ENCODE results near the gene UBR3.

The UBR3 gene

DNA sequence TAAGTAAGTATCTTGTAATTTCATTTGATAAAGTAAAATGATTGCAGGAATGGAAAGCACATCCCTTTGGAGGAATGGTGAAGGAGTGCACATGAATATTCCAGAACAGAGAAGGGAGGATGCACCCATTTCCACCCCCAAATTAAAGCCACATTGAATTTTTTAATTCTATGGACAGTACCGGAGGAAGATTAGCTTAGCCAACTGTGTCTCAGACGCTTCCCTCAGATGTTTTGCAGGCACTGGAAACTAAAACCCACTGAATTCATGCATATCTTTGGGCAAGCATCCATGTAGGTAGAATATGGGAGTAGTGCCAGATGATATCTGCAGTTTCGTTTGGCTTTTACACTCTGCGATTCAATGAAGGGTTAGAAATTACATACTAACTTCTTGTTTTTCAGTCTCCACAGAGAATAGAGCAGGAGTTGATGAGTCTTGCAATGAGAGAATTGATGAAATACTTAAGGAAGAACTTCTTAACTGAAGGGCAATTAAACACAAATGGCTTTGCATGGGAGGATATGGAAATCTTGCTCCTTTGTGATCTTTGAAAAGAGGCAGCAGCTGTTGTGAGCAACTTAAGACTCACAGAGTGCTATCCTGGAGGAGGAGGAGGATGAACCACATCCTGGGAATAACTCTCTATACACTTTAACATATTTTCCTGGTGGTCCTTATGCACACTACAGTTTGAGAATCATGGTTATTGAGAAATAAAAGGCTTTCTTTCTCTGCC lies 279.0 kb downstream of the UBR3 start (continued):
- TF ChIP-seq, protein P1, sequence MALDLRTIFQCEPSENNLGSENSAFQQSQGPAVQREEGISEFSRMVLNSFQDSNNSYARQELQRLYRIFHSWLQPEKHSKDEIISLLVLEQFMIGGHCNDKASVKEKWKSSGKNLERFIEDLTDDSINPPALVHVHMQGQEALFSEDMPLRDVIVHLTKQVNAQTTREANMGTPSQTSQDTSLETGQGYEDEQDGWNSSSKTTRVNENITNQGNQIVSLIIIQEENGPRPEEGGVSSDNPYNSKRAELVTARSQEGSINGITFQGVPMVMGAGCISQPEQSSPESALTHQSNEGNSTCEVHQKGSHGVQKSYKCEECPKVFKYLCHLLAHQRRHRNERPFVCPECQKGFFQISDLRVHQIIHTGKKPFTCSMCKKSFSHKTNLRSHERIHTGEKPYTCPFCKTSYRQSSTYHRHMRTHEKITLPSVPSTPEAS (tag by site-specific recombination; IDR thresholded peaks at IDR 0.05) = no peak

DNA sequence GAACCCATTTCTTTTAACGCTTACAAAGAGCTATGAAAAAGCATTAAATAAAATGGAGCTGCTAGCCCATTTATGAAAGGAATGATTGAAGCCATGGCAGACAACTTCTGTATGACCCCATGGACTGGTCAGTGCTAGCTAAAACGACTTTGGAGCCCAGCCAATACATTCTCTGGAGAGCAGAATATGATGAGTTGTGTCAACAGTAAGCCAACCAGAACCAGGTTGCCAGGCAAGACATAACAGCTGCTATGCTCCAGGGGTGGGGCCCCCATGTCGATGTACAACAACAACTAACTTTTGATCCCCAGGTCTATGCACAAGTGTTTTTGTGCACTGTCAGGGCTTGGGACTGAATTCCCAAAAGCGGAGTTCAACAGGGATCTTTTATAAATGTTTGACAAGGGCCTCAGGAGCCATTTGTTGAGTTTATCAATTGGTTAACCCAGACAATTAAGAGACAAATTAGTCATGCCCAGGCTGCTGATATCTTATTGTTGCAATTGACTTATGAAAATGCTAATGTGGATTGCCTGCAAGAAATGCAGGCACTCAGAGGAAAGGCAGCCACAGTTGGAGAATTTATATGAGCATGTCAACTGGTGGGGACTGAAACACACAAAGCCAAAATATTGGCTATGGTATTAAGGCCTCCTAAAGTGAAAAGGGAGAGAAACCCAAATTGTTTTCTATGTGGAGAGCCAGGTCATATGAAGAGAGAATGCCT lies 286.1 kb downstream of the UBR3 start:
- CTCF ChIA-PET = no interaction called here
- TF ChIP-seq ZNF555 (tag by site-specific recombination; conservative IDR thresholded peaks at IDR 0.05) = no peak
- TF ChIP-seq, protein P2, sequence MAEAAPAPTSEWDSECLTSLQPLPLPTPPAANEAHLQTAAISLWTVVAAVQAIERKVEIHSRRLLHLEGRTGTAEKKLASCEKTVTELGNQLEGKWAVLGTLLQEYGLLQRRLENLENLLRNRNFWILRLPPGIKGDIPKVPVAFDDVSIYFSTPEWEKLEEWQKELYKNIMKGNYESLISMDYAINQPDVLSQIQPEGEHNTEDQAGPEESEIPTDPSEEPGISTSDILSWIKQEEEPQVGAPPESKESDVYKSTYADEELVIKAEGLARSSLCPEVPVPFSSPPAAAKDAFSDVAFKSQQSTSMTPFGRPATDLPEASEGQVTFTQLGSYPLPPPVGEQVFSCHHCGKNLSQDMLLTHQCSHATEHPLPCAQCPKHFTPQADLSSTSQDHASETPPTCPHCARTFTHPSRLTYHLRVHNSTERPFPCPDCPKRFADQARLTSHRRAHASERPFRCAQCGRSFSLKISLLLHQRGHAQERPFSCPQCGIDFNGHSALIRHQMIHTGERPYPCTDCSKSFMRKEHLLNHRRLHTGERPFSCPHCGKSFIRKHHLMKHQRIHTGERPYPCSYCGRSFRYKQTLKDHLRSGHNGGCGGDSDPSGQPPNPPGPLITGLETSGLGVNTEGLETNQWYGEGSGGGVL (tag by site-specific recombination; IDR thresholded peaks at IDR 0.05) = no peak
- TF ChIP-seq ZNF560 (tag by site-specific recombination; IDR thresholded peaks at IDR 0.05; ENCODE audit: borderline replicate concordance) = no peak
- no peak for TF ChIP-seq FEZF1 (tag by site-specific recombination; IDR thresholded peaks at IDR 0.05)
- TF ChIP-seq KLF9 (tag by site-specific recombination; IDR thresholded peaks at IDR 0.05; ENCODE audit: low read depth) = no peak
- TF ChIP-seq ZNF571 (tag by site-specific recombination; IDR thresholded peaks at IDR 0.05) = no peak
- no peak for TF ChIP-seq ZNF768 (tag by site-specific recombination; IDR thresholded peaks at IDR 0.05)
- TF ChIP-seq, protein P3, sequence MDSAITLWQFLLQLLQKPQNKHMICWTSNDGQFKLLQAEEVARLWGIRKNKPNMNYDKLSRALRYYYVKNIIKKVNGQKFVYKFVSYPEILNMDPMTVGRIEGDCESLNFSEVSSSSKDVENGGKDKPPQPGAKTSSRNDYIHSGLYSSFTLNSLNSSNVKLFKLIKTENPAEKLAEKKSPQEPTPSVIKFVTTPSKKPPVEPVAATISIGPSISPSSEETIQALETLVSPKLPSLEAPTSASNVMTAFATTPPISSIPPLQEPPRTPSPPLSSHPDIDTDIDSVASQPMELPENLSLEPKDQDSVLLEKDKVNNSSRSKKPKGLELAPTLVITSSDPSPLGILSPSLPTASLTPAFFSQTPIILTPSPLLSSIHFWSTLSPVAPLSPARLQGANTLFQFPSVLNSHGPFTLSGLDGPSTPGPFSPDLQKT (IDR thresholded peaks at IDR 0.05; ENCODE audit: borderline replicate concordance, low read depth, low read length) = no peak

DNA sequence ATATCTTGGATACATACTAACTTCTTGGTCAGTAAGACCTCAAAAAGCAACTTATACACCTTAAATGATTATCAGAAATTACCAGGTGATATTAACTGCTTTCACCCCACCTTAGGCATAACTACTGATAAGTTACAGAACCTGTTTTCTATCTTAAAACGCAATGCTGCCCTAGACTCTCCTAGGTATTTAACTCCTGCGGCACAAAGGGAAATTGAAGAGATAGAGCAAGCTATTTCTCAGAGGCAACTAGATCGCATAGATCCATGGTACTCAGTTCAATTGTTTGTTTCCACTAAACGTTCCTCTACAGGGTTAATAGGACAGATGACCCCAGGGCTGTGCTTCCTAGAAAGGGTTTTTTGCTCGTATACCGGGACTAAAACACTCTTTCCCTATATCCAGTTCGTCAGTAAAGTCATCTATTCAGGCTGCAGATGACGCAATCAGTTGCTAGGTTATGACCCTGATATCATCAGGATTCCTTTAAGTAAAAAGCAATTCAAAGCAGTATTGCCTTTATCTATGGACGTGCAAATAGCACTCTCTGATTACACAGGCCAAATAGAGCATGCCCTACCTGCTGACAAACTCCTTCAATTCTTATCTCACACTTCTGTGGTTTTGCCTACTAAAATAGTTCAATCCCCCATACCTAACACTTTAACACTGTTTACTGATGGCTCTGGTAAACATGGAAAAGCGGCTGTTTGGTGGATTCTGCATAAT lies 288.4 kb downstream of the UBR3 start:
- H3K9me3 ChIP-seq (ENCODE audit: control insufficient read depth, insufficient read depth, low read depth, low read length) = no peaks in the 10 kb centered on the region
- ChIA-PET CTCF (no interaction called here), POLR2A (no interaction called here)
- no peaks in the 10 kb centered on the region for H3K4me1 ChIP-seq (ENCODE audit: control insufficient read depth, insufficient read depth, low read length)
- TF ChIP-seq SETDB1 (IDR thresholded peaks at IDR 0.05; ENCODE audit: insufficient read length, low read length) = peak; percentile 91
- TF ChIP-seq, protein P4, sequence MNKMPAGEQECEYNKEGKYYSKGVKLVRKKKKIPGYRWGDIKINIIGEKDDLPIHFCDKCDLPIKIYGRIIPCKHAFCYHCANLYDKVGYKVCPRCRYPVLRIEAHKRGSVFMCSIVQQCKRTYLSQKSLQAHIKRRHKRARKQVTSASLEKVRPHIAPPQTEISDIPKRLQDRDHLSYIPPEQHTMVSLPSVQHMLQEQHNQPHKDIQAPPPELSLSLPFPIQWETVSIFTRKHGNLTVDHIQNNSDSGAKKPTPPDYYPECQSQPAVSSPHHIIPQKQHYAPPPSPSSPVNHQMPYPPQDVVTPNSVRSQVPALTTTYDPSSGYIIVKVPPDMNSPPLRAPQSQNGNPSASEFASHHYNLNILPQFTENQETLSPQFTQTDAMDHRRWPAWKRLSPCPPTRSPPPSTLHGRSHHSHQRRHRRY (tag by site-specific recombination; IDR thresholded peaks at IDR 0.05) = no peak
- no peak for TF ChIP-seq SCRT2 (tag by site-specific recombination; IDR thresholded peaks at IDR 0.05)
- TF ChIP-seq ZNF777 (tag by site-specific recombination; IDR thresholded peaks at IDR 0.05; ENCODE audit: borderline replicate concordance) = no peak
- H3K4me3 ChIP-seq (ENCODE audit: low read depth, low read length) = no peak overlapping the region
- no peaks in the 10 kb centered on the region for H3K36me3 ChIP-seq (ENCODE audit: control insufficient read depth in 2 of 2, insufficient read depth in 1 of 2, low read length in 2 of 2)
- H3K27ac ChIP-seq (ENCODE audit: extremely low read depth, low read depth, low read length) = no peak overlapping the region

More for the DNA sequence above, 286.1 kb downstream of the UBR3 start:
- Histone ChIP-seq H3K27ac (ENCODE audit: extremely low read depth, low read depth, low read length) (no peak overlapping the region), H3K9me3 (ENCODE audit: control insufficient read depth, insufficient read depth, low read depth, low read length) (no peaks in the 10 kb centered on the region), H3K4me3 (ENCODE audit: low read depth, low read length) (no peak overlapping the region), H3K4me1 (ENCODE audit: control insufficient read depth, insufficient read depth, low read length) (no peaks in the 10 kb centered on the region), H3K36me3 (ENCODE audit: control insufficient read depth in 2 of 2, insufficient read depth in 1 of 2, low read length in 2 of 2) (no peaks in the 10 kb centered on the region)
- POLR2A ChIA-PET = no interaction called here
